Measurements from ENCODE around the gene KLHL13.

- TF ChIP-seq POLR2A (IDR thresholded peaks at IDR 0.05) (no peak), CTCF (IDR thresholded peaks at IDR 0.05) (no peak), POLR2AphosphoS5 (IDR thresholded peaks at IDR 0.05) (no peak)
Observed at GRCh38 chrX:118156953-118157608, 40.5 kb upstream of the KLHL13 start.

Data from prostate gland (tissue), 2 donors.